Mesenteric fat pad (tissue), 1 donor: ENCODE results near the gene CCDC81. TPM values are rescaled to one million over a fixed set of nuclear protein-coding genes. Genes with fewer than 3 reads are reported as not detected.

ENCODE experiments used
- DNase-seq: peaks from one replicate; pipeline ENCODE4 v3.0.0-alpha.2; 2020; ENCODE audit warnings: low spot score
- total RNA-seq: library from RNA; stranded (reverse); fragmentation: NEBNext Ultra II Directional; extraction: Animal tissue kit (Norgen Biotek cat#: 25700); gene quantifications from one replicate; pipeline ENCODE4 v1.2.1, GENCODE V29; 2021
- donor health status: DM: yes; HTN: yes; CAD: no.

The CCDC81 gene
- total RNA-seq, 1 donor from 2014 or later = 0.64 TPM

- DNase-seq = no peak
Measured at GRCh38 chr11:86440305-86440716, 65.6 kb downstream of the CCDC81 start.

- DNase-seq = no peak
Measured at GRCh38 chr11:86440843-86441242, 66.2 kb downstream of the CCDC81 start.

- DNase-seq = no peak
Measured at GRCh38 chr11:86442420-86442819, 67.7 kb downstream of the CCDC81 start.

- no peak for DNase-seq
Measured at GRCh38 chr11:86442827-86443226, 68.1 kb downstream of the CCDC81 start.

GRCh38 chr11:86443415-86443814 is 68.7 kb downstream of the CCDC81 start:
- DNase-seq = no peak

- no peak for DNase-seq
Measured at GRCh38 chr11:86444981-86445380, 70.3 kb downstream of the CCDC81 start.

- DNase-seq = no peak
Measured at GRCh38 chr11:86446163-86446923, 71.7 kb downstream of the CCDC81 start.

GRCh38 chr11:86446924-86447285 is 72.2 kb downstream of the CCDC81 start:
- DNase-seq = no peak

- no peak for DNase-seq
Measured at GRCh38 chr11:86447763-86448480, 73.2 kb downstream of the CCDC81 start.

- DNase-seq = no peak
Measured at GRCh38 chr11:86449993-86450629, 75.4 kb downstream of the CCDC81 start.

- no peak for DNase-seq
Measured at GRCh38 chr11:86453290-86454030, 78.8 kb downstream of the CCDC81 start.

GRCh38 chr11:86456075-86456939 is 81.6 kb downstream of the CCDC81 start:
- DNase-seq = no peak

- no peak for DNase-seq
Measured at GRCh38 chr11:86458294-86459001, 83.8 kb downstream of the CCDC81 start.

- DNase-seq = no peak
Measured at GRCh38 chr11:86459002-86459385, 84.3 kb downstream of the CCDC81 start.

- no peak for DNase-seq
Measured at GRCh38 chr11:86459682-86460460, 85.2 kb downstream of the CCDC81 start.

GRCh38 chr11:86460461-86461385 is 86.0 kb downstream of the CCDC81 start:
- no peak for DNase-seq

GRCh38 chr11:86461892-86462291 is 87.2 kb downstream of the CCDC81 start:
- DNase-seq = no peak

GRCh38 chr11:86463120-86463519 is 88.4 kb downstream of the CCDC81 start:
- DNase-seq = no peak
